GM19438 (cell line): ENCODE results near the gene RALY.
"Not testable (repeated sequence)": the region's sequence is repeated elsewhere in the genome, so short reads cannot be mapped to it uniquely, and the experiment has no call there.

Experiments
- ATAC-seq: cut with Tn5 transposase; IDR thresholded peaks from one replicate; pipeline ENCODE4 v1.9.1; 2021; ENCODE audit warnings: low read depth; ENCODE audit not compliant: unreplicated experiment

RALY gene

DNA sequence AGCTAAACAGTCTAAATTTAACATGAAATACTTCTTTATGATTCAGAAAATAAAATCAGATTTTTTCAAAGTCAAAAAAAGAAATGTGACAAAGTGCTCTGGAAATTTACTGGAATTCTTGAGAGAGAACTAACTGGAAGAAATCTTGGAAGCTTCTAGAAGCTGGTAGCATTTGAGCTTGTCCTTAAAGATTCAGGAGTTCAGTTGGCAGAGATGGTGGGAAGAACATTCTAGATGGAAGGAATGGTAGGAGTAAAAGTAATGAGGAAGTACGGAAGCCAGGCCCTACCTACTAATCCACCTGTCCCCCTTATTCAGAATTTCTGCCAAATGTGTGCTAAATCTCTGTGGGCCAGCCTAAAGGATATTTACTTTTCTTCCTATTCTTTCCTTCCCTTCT is 21.2 kb downstream of the RALY start:
- no peak for ATAC-seq

DNA sequence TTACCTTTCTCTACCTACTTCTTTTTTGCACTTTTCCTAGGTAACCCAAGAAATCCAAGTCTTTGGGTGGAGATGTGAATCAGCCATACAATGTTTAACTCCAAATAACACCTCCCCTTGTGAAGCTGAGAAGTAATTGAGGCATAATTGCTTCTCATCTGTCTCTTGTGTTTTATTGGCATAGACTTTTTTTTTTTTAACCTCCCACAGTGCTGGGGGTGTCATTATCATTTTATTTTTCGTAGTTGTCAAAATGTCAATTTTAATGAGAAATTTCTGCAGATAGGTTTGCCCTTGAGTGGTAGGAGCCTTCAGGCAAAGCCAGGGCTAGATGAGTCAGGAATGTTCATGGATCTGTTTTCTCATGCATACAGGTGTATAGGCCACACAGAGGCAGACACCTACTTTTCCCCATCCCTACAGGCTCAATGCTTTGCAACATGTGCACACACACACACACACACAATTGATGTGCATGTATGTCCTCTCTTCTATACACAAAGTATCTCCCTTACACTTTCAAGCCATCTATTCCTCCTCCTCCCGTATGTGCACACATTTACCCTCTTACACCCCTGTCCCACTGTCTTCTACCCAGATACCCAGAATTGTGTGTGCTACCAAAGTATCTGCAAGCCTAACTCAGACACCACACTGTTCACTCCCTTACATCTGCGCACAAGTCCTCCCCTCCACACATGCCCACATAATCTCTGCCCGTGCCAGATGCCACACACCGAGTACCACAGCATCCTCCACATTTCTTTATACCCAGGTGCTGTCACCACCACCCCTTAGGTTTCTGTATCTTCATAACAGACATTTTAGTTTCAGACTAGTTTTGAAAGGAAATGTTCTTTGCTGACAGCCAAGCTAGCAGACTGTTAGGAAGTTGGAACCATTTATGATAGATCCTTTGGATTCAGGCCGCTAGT is 22.0 kb downstream of the RALY start:
- no peak for ATAC-seq

DNA sequence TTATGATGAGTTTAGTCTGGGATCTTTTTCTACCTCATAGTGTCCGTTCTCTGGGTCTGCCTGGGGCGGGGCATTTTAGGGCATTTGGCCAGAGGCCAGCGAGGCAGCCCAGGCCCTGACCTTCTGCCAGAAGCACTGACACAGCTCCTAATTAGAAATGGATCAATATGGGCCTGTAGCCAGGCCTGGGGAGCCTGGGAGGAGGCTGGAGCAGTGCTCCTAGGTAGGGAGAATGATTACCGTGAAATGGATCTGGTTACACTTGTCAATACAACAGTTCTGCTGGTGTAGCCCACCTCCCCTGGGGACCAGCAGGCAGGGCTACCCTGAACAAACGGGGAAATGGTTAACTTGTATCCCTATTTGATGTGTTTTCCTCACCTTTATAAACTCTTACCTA is 23.0 kb downstream of the RALY start:
- ATAC-seq, result no peak

DNA sequence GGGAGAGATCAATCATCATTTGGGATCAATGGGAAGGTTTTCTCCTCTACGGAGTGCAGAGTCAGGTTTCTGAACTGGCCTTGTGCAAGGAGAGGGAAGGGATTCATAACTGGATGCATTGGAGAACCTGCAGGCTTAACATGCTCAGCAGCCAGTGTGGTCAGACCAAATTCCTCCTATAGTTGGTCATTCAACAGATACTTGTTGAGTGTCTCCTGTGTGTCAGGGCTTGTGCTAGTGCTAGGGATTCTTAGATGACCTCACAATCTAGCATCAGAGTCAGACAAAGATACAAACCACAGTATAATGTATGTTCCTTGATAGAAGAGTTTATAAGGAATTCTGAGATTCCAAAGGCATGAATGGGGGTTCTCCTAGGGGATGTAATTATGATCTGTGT is 23.9 kb downstream of the RALY start:
- ATAC-seq, result no peak

DNA sequence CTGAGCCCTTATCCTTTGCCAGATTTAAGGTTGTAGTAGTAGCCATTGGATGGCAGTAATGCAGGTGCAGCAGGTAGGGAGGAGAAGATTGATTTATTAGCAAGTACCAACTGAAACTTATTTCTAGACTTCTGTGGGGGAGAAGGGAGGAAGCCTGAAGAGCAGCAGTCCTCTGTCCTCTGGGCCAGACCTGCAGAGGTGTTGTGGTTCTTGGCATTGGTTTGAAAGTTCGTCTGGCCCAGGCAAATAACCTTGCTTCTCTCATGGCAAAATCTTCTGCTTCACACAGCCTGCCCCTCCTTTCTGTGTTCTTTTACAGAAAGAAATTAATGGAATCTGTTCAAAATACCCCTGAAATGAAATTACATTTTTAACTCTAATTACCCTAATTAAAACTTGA is 24.5 kb downstream of the RALY start:
- ATAC-seq, result no peak

DNA sequence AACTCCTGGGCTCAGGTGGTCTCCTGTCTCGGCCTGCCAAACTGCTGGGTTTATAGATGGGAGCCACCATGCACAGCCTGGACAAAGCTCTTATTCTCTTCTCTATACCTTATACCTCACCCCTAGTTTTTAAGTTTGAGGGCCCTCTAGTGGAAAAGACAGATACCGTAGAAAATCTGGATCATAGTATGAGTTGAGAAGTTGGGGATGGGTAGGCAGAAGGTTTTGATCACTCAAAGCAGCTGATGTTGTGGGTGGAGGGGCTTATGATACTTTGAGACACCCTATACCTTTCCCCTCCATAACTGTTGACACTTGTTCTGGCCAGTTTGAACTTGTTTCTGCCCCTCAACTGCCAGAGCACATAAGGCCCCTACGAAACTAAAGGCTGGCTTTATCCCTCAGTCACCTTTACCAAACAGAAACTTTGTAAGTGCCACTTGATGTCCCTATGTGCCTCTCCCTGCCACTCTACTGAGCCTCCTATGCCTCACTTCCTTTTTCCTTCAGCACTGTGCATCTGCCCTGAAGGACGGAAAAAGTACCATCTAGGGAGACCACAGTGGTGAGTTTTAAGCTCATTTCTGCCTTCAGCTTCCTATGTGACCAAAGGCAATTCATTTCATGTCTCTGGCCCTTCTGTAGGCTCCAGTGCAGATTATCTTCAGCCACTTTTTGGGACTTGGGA is 28.6 kb downstream of the RALY start:
- ATAC-seq, result no peak

DNA sequence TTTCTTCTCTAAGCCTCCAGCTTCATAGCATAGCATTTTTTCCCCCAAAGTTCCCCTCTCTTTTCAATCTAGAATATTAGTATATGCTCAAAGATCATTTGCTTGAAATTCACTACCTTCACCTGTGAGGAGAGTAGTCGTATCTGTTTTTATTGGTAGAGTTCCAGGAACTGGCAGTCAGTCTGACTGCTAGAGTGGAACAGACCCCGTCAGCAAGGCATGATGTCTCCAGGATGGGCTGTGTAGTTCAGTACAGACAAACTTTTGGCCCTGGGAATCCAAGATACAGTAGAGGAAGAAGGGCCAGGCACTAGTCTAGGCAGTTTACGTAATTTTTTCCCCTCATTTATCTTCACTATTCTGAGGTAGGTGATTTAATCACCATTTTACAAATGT is 29.1 kb downstream of the RALY start:
- no peak for ATAC-seq

DNA sequence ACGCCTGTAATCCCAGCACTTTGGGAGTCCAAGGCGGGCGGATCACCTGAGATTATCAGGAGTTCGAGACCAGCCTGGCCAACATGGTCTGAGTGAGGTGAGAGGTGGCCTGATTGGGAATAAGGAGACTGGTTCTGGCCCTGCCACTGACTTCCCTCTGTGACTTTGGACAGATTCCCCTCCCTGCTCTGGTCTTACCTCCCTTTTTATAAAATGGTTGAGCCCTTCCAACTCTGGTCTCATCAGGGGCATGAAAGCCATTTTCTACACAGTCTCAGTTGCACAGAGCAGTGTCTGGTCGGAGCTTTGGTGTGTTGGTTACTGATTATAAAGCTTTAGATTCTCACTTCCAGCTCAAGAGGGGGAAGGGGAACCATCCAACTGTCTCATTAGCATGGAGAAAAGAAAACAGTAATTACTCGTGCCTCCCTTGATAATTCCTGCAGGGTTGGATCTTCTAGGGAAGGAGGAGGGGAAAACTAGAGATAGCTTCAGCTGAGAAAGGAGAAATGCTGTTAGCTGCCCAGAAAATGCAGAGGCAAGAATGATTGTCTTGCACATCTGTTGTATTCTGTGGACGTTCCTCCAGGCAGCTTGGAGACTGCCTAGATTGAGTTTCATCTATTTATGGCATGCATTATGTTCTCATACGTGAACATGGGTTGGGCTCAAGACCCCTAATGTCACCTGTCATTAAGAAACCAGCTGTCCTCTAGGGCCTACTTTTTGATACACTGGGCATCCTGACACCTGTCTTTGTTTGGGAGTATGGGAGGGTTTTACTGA is 30.4 kb downstream of the RALY start:
- ATAC-seq, result no peak

DNA sequence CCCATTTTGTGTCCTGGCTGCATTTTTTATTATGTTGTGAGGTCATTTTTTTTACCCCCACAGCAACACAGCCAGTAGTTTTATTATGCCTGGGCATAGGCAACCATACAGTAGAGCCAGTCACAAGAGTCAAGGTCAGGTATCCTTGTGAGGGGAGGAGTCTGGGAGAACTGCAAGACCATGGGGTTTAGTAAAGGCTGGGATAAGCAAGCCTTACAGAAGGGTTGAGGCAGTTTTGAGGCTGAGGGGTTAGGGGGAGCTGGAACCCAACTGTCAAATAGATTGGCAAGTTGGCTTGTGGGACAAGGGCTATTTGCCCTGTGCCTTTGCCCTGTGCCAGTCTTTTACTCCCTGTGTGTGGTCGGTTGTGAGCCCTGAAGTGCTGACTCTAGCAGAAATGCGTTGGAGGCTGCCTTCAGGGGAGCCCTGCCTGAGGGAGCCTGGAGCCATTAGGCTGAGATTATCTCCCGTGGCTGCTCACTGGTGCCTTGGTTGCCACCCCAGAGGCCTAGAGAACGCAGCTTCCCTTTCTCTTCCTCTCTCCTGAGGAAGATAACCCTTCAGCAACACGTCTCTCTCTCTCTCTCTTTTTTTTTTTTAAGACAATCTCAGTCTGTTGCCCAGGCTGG is 31.1 kb downstream of the RALY start:
- ATAC-seq, result no peak

DNA sequence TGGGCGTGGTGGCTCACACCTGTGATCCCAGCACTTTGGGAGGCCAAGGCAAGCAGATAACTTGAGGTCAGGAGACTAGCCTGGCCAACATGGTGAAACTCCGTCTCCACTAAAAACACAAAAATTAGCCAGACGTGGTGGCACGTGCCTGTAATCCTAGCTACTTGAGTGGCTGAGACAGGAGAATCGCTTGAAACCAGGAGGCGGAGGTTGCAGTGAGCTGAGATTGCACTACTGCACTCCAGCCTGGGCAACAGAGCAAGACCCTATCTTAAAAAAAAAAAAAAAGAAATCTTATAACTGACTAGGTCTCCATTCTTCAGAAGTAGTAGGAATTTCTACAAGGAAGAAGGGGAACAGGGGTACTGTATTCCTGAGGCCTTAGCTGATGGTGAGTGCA is 34.3 kb downstream of the RALY start:
- ATAC-seq, result not testable (repeated sequence)

DNA sequence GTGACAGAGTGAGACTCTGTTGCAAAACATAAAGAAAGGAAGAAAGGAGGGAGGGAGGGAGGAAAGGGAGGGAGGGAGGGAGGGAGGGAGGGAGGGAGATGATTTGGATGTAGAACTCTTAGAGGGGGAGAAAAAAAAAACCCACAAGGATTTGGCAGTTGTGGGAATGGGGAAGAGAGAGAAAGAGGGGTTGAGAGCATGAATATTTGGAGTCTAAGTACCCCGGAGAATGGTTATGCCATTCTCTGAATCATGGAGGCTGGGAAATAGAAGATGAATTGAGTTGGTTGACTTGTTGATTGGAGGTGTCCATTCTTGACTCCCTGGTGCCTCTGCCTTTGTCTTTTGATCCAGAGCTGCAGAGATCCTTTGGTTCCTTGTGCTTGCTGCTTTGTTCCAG is 35.7 kb downstream of the RALY start:
- no peak for ATAC-seq

DNA sequence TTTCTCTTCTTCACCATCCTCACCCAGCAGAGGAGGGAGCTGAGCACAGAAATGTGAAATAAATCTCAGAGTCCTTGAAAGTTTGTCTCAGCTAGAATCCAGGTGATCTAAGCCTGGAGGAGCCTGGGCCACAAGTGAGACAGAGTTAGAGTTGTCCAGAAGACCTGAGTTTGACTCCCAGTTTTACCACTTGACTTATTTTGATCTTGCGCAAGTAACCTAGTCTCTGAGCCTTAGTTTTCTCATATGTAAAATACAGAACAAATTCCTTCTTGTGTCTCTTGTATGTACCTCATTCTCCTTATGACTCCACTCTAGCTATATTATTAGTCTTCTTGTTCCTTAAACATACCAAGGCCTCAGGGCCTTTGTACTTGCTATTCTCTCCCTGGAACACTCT is 36.7 kb downstream of the RALY start:
- ATAC-seq, result no peak

DNA sequence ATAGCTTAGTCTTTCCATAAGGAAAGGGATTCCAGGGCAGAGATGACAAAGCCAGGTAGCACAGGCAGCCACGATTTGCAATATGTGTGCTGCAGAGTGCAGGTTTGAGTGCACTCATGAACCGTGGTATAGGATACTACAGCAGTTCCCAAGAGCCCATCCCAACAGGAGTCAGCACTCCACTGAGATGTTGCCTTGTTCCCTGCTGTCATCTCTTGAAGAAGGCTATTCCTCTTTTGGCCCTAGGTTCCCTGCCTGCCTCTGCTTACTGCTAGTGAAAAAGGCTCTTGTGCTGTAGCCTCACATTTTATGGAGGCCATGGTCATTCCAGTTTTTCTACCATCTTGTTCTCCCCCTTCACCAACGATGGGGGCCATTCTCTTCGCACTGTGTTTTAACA is 40.2 kb downstream of the RALY start:
- no peak for ATAC-seq

DNA sequence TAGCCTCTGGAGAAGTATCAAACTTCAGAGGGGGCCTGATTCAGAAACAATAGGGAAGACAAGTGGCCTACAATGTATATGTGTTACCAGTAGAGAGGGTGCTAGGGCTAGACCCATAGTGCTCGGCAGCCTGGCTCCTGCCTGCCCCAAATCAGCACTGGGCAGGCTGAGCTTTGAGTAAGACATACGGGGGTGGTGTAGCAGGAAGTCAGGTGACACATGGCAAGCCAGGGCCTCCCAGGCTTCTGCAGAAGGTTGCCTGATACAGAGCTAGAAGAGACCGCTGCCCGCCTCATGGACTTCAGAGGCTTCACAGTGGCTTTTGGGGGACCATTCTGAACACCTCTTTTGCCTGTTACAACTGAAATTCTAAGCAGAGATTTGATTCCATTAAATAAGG is 43.4 kb downstream of the RALY start:
- no peak for ATAC-seq

DNA sequence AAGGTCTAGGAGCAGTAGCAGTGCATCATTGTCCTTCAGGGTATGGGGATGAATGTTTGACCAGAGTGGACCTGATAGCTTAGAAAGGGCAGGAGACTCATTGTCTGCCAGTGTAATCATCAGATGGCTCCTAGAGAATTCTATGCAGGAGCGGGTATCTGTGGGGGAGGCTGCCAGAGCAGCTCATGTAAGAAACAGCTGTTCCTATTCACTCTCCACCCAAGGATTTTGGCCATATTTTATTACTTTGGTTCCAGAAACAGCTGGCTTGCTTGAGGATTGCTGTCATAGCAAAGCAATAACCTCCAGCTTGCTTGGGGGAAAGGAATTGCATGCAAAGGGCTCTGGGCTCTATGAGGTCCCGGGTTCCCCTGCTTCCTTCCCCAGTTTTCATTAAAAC is 44.1 kb downstream of the RALY start:
- no peak for ATAC-seq

DNA sequence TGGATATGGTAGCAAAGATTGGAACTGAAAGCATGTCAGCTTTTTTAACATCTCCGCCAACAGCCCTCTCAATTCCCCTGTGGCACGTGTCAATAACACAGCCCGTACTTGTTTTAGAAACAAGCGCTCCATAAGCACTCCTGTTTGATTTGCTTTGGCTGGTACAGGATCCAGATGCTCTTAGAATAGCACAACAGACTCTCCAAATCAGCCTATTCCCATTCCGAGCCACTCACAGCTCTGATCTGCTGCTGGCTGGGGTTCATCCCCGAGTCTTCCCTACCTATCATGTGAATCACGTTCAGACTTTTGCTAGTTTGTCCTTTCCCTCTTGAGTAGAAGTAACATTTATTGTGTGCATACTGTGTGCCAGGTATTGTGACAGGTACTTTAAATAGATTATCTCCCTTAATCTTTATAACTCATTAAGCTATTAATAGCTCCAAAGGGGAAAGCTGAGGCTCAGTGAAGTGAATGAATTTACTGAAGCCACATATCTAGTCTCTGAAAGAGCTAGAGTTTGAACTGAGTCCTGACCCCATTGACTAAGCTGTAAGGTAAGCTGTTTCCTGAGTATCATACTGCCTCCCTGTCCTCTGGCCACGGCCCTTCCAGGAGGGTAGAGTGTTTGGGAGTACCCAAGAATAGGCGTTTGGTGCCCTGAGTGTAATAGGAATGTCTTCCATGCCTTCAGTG is 46.7 kb downstream of the RALY start:
- ATAC-seq, result no peak

DNA sequence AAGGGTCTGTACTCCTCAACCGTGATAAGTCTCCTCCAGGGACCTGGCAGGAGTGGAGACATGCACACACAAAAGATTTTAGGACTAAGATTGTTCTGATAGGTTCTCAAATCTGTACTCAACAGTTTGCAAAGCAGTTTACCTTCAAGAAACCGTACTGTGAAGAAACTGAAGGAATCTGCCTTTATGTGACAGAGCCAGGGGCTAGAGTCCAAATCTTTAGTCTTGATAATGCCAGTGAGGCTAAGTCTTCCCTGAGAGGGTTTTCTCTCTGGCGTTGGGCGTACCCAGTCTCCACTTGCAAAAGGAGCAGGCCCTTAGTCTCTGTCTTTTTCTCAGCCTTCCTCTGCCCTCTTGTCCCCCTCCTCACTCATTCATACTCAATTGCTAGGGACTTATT is 47.5 kb downstream of the RALY start:
- no peak for ATAC-seq

DNA sequence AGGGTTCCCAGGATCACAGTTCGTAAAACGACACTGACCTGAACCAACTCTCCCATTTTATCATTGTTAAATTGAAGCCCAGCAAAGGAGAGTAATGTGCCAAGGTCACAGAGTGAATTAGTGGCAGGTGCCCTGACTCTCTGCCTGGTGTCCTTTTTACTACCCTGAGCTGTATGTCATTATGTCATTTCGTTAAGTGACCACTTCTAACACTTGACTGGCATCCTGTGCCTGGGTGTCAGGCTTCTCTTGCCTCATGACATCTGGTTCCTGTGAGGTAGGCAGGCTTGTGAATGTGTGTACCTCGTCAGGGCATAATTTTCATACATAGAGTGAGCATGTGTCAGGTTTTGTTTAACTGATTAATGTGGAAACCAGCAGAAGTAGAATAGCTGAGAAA is 48.6 kb downstream of the RALY start:
- ATAC-seq, result no peak

DNA sequence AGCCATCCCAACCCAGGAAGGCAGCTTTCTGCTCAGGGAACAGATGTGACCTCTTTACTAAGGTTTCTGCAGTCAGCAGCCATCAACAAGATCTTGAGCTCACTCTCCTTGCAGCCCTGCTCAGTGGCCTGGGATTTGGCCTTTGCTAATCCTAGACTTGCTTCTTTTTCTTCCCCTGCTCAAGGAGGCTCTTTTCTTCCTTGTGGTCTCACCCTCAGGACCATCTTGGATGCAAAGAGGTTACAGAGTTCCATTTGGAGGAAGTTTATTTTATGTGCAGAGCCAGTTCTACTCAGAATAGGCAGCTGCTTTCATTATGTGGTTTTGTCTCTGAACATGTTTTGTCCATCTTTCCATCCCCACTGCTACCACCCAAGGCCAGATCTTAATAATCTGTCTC is 49.3 kb downstream of the RALY start:
- ATAC-seq, result no peak

DNA sequence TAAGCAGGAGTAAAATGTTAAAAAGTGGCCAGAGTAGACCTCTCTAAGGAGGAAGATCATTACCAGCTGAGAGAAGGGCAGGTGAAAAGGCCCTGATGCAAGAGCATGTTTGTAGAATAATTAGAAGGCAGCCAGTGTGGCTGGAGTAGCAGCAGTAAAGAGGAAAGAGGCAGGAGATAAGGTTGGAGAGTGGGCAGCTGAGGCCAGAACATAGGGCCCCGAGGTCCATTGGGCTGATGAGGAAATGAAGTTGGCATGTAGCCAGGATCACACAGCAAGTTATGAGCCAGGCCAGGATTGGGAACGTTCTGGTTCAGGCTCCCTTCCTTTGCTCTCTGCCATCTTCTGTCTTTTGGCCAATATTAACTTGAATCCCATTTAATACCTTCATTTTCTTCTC is 51.6 kb downstream of the RALY start:
- ATAC-seq, result no peak
